NCI-H2196 (cell line): ENCODE results near the gene SEMA6B.

Experiments used
- DNase-seq: peaks from one replicate; lab custom pipeline; 2025; ENCODE audit not compliant: unreplicated experiment; lab: John Stamatoyannopoulos, UW

Gene SEMA6B

GRCh38 chr19:4494691-4495064, 64.8 kb downstream of the SEMA6B start:
- DNase-seq: no peak

GRCh38 chr19:4493929-4494690, 65.4 kb downstream of the SEMA6B start:
- DNase-seq: no peak

GRCh38 chr19:4493104-4493928, 66.2 kb downstream of the SEMA6B start:
- DNase-seq: no peak
